T-helper 17 cell (primary cell): ENCODE measurements around the gene FBXO44. TPM values are rescaled to one million over a fixed set of nuclear protein-coding genes. Genes with fewer than 3 reads are reported as not detected.

Experiments
- ATAC-seq: fragments of 150-1000 bp; cut with Tn5 transposase; 2 replicates; pipeline ENCODE4 v1.10.0; 2021; ENCODE audit warnings: mild to moderate bottlenecking, moderate library complexity
- DNase-seq, 3 donors: peaks; one replicate each; pipeline versions ENCODE4 v3.0.0 to v3.0.0-alpha.2; 2020 to 2021
- H3K9me3 ChIP-seq: one replicate; pipeline ENCODE4 v1.7.0; 2013; ENCODE audit warnings: low read length, mild to moderate bottlenecking; ENCODE audit not compliant: control insufficient read depth, poor library complexity, severe bottlenecking
- H3K27ac Mint-ChIP-seq: one replicate; pipeline ENCODE4 v1.8.0; 2022; ENCODE audit warnings: mild to moderate bottlenecking, moderate library complexity, mixed read lengths
- H3K27me3 Mint-ChIP-seq: one replicate; pipeline ENCODE4 v1.8.0; 2022; ENCODE audit warnings: mixed read lengths
- H3K36me3 Mint-ChIP-seq: one replicate; pipeline ENCODE4 v1.8.0; 2022; ENCODE audit warnings: low read depth, mixed read lengths
- H3K4me1 Mint-ChIP-seq: one replicate; pipeline ENCODE4 v1.8.0; 2022; ENCODE audit warnings: mild to moderate bottlenecking, mixed read lengths
- H3K4me3 Mint-ChIP-seq: one replicate; pipeline ENCODE4 v1.8.0; 2022; ENCODE audit warnings: mild to moderate bottlenecking, moderate library complexity, mixed read lengths
- total RNA-seq, 4 donors: library from RNA in 2 of 4; stranded (reverse) in 2 of 4; gene quantifications; one replicate each; pipeline ENCODE4 v1.2.3 and lab custom pipeline; 2022 to 2026

FBXO44 gene
- total RNA-seq, 2 donors from 2014 or later: 36.2 to 36.5 TPM

DNA sequence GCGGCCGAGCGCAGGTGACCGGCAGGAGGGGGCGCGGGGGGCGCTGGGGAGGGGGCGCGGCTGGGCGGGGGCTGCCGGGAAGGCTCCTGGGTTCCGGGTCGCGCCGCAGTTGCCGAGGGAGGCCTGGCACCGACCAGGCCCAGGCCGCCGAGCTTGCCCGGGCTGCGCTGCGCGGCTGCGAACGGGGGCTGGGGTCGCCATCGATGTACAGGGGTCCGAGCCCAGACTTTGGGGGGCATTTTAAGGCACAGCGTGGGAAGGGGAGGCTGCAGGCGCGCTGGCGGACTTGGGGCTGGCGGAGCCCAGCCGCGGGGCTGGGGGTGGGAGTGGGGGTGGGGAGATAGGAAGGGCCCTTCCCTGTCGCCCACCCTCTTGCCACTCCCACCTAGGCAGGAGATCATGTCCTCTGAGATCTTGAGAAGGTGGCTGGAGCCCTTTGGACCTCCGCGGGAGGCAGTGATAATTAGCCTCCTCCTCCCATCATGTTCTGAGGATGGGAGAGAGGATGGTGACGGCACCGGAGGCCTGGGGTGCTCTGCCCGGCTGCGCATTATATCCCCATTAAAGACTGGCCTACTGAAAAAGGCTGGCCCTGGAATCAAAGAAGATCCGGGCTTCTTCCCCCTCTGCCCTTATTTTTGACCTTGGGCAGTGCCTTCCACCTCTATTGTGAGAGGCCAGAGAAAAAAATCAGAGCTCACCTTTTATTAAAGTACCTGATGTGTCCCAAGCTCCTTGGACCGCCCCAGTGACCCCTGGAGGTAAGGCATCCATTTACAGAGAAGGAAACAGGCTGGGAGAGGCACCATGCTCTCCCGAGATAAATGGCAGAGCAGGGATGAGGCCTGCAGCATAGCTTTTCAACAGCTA is 497 bp downstream of the FBXO44 start:
- peaks cover 15% of the 10 kb centered on the region for H3K4me1 Mint-ChIP-seq
- H3K36me3 Mint-ChIP-seq: no peaks in the 10 kb centered on the region
- no peaks in the 10 kb centered on the region for H3K9me3 ChIP-seq
- peak overlapping the region; percentile 45 for H3K27ac Mint-ChIP-seq
- ATAC-seq: peak; percentile 35
- DNase-seq: no peak
- H3K4me3 Mint-ChIP-seq: peak overlapping the region; percentile 83
- H3K27me3 Mint-ChIP-seq: no peaks in the 10 kb centered on the region

GRCh38 chr1:11657654-11658053 is 3.0 kb downstream of the FBXO44 start:
- ATAC-seq (no peak), DNase-seq (no peak)
- Mint-ChIP-seq H3K27ac (peak overlapping the region; percentile 29), H3K36me3 (no peaks in the 10 kb centered on the region), H3K4me1 (peaks cover 5% of the 10 kb centered on the region), H3K4me3 (peak overlapping the region; percentile 45), H3K27me3 (no peaks in the 10 kb centered on the region)
- no peaks in the 10 kb centered on the region for H3K9me3 ChIP-seq

- no peaks in the 10 kb centered on the region for H3K9me3 ChIP-seq
- Mint-ChIP-seq H3K27ac (no peak overlapping the region), H3K4me1 (peaks cover 5% of the 10 kb centered on the region), H3K36me3 (no peaks in the 10 kb centered on the region), H3K4me3 (no peak overlapping the region), H3K27me3 (no peaks in the 10 kb centered on the region)
- DNase-seq: no peak
- ATAC-seq: no peak
These were observed 3.9 kb downstream of the FBXO44 start for GRCh38 chr1:11658542-11658941.

DNA sequence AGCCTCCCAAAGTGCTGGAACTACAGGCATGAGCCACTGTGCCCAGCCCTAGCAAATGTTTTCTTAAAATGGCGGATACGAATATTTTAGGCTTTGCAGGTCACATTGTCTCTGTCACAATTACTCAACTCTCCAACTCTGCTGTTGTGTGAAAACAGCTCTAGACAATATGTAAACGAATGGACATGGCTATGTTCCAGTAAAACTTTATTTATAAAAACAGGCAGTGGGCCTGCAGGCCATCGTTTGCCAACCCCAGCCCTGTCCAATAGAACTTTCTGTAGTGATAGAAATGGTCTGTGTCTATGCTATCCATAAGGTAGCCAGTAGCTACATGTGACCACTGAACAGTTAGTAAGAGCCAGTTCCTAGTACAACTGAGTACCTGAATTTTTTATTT is 5.1 kb downstream of the FBXO44 start:
- Mint-ChIP-seq H3K4me3 (no peak overlapping the region), H3K27ac (no peak overlapping the region), H3K4me1 (peaks cover 5% of the 10 kb centered on the region), H3K36me3 (no peaks in the 10 kb centered on the region), H3K27me3 (no peaks in the 10 kb centered on the region)
- DNase-seq (no peak), ATAC-seq (no peak)
- no peaks in the 10 kb centered on the region for H3K9me3 ChIP-seq

- DNase-seq (no peak), ATAC-seq (no peak)
- no peaks in the 10 kb centered on the region for H3K4me1 Mint-ChIP-seq
- H3K9me3 ChIP-seq: no peaks in the 10 kb centered on the region
- no peak overlapping the region for H3K4me3 Mint-ChIP-seq
- no peak overlapping the region for H3K27ac Mint-ChIP-seq
- H3K36me3 Mint-ChIP-seq: no peaks in the 10 kb centered on the region
- H3K27me3 Mint-ChIP-seq: no peaks in the 10 kb centered on the region
These were observed 6.4 kb downstream of the FBXO44 start for GRCh38 chr1:11661103-11661502.

- peak; percentile 50 for ATAC-seq
- peak in 1 of 3 donors; percentile 20 for DNase-seq
- H3K27me3 Mint-ChIP-seq: no peaks in the 10 kb centered on the region
- H3K36me3 Mint-ChIP-seq: no peaks in the 10 kb centered on the region
- H3K9me3 ChIP-seq: no peaks in the 10 kb centered on the region
- H3K4me3 Mint-ChIP-seq: peak overlapping the region; percentile 87
- H3K4me1 Mint-ChIP-seq: no peaks in the 10 kb centered on the region
- H3K27ac Mint-ChIP-seq: no peak overlapping the region
These were observed 9.8 kb downstream of the FBXO44 start for GRCh38 chr1:11664336-11665065.

- Mint-ChIP-seq H3K27me3 (no peaks in the 10 kb centered on the region), H3K36me3 (no peaks in the 10 kb centered on the region), H3K4me1 (peaks cover 2% of the 10 kb centered on the region), H3K27ac (no peak overlapping the region), H3K4me3 (no peak overlapping the region)
- ATAC-seq (no peak), DNase-seq (no peak)
- H3K9me3 ChIP-seq: no peaks in the 10 kb centered on the region
These were observed 13.8 kb downstream of the FBXO44 start for GRCh38 chr1:11668516-11668915.

- ATAC-seq (no peak), DNase-seq (no peak)
- Mint-ChIP-seq H3K27me3 (no peaks in the 10 kb centered on the region), H3K27ac (no peak overlapping the region), H3K4me3 (no peak overlapping the region), H3K4me1 (peaks cover 2% of the 10 kb centered on the region), H3K36me3 (no peaks in the 10 kb centered on the region)
- H3K9me3 ChIP-seq: no peaks in the 10 kb centered on the region
These were observed 16.1 kb downstream of the FBXO44 start for GRCh38 chr1:11670747-11671146.

GRCh38 chr1:11671205-11671543 is 16.5 kb downstream of the FBXO44 start:
- H3K4me3 Mint-ChIP-seq: no peak overlapping the region
- peaks cover 2% of the 10 kb centered on the region for H3K4me1 Mint-ChIP-seq
- ATAC-seq: no peak
- no peaks in the 10 kb centered on the region for H3K9me3 ChIP-seq
- no peaks in the 10 kb centered on the region for H3K36me3 Mint-ChIP-seq
- no peaks in the 10 kb centered on the region for H3K27me3 Mint-ChIP-seq
- no peak overlapping the region for H3K27ac Mint-ChIP-seq
- no peak for DNase-seq

GRCh38 chr1:11671544-11672286 is 17.0 kb downstream of the FBXO44 start:
- ATAC-seq (no peak), DNase-seq (no peak)
- Mint-ChIP-seq H3K4me3 (no peak overlapping the region), H3K36me3 (no peaks in the 10 kb centered on the region), H3K27me3 (no peaks in the 10 kb centered on the region), H3K27ac (no peak overlapping the region), H3K4me1 (peaks cover 2% of the 10 kb centered on the region)
- H3K9me3 ChIP-seq: no peaks in the 10 kb centered on the region

DNA sequence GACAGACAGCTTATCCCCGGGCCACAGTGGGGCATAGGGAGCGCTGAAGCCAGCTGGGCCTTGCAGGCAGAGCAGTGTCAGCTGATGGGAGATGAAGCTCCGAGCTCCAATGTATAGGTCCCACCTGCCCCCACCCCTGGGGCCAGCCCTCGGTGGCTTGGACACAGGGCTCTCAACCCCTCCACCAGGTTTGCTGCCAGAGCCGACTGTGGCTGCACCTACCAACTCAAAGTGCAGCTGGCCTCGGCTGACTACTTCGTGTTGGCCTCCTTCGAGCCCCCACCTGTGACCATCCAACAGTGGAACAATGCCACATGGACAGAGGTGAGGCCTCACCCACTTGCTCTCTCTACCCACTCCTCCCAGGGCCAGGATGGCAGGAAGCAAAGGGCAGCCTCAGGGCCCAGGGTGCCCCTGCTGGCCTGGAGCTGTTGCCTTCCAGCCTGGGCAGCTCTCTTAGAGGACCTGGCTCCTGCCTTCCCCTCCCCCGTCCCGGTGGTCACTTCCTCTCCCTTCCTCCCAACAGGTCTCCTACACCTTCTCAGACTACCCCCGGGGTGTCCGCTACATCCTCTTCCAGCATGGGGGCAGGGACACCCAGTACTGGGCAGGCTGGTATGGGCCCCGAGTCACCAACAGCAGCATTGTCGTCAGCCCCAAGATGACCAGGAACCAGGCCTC is 18.6 kb downstream of the FBXO44 start:
- Mint-ChIP-seq H3K27me3 (no peaks in the 10 kb centered on the region), H3K4me3 (no peak overlapping the region), H3K4me1 (peaks cover 4% of the 10 kb centered on the region), H3K27ac (no peak overlapping the region), H3K36me3 (no peaks in the 10 kb centered on the region)
- ATAC-seq (no peak), DNase-seq (no peak)
- no peaks in the 10 kb centered on the region for H3K9me3 ChIP-seq

GRCh38 chr1:11674488-11674887 is 19.8 kb downstream of the FBXO44 start:
- no peaks in the 10 kb centered on the region for H3K9me3 ChIP-seq
- H3K27ac Mint-ChIP-seq: no peak overlapping the region
- ATAC-seq (no peak), DNase-seq (no peak)
- H3K4me3 Mint-ChIP-seq: no peak overlapping the region
- no peaks in the 10 kb centered on the region for H3K27me3 Mint-ChIP-seq
- peaks cover 11% of the 10 kb centered on the region for H3K4me1 Mint-ChIP-seq
- no peaks in the 10 kb centered on the region for H3K36me3 Mint-ChIP-seq

- no peak overlapping the region for H3K4me3 Mint-ChIP-seq
- no peaks in the 10 kb centered on the region for H3K36me3 Mint-ChIP-seq
- no peak for ATAC-seq
- peaks cover 14% of the 10 kb centered on the region for H3K4me1 Mint-ChIP-seq
- no peak for DNase-seq
- H3K27me3 Mint-ChIP-seq: no peaks in the 10 kb centered on the region
- H3K9me3 ChIP-seq: no peaks in the 10 kb centered on the region
- no peak overlapping the region for H3K27ac Mint-ChIP-seq
These were observed 20.6 kb downstream of the FBXO44 start for GRCh38 chr1:11675325-11675724.
